HepG2 (cell line): ENCODE data around the gene SERPINI1. TPM values are rescaled to one million over a fixed set of nuclear protein-coding genes. Genes with fewer than 3 reads are reported as not detected.

Experiments
- CEBPG ChIP-seq: IDR thresholded peaks from 2 replicates; pipeline ENCODE4 v1.6.1; 2016
- ERF ChIP-seq: IDR thresholded peaks from 2 replicates; pipeline ENCODE4 v1.6.1; 2018; ENCODE audit warnings: missing biosample characterization, missing genetic modification reagents
- FOSL1 ChIP-seq: sonication (generic); formaldehyde crosslinking; IDR thresholded peaks from 2 replicates; pipeline ENCODE4 v1.9.0; 2021; ENCODE audit warnings: missing genetic modification reagents, borderline replicate concordance
- HIVEP1 ChIP-seq: sonication (generic); formaldehyde crosslinking; IDR thresholded peaks from 2 replicates; pipeline ENCODE4 v1.4.0; 2020; ENCODE audit warnings: mild to moderate bottlenecking, missing genetic modification reagents
- ISL2 ChIP-seq: sonication (generic); formaldehyde crosslinking; IDR thresholded peaks from 2 replicates; pipeline ENCODE4 v1.5.0; 2020; ENCODE audit warnings: missing genetic modification reagents
- JARID2 ChIP-seq: sonication (generic); formaldehyde crosslinking; IDR thresholded peaks from 2 replicates; pipeline ENCODE4 v1.8.1; 2023; ENCODE audit warnings: missing genetic modification reagents, inconsistent platforms; ENCODE audit not compliant: insufficient replicate concordance
- JUNB ChIP-seq: sonication (generic); formaldehyde crosslinking; IDR thresholded peaks from 2 replicates; pipeline ENCODE4 v1.8.0; 2022; ENCODE audit warnings: missing genetic modification reagents, mild to moderate bottlenecking, borderline replicate concordance
- KAT8 ChIP-seq: IDR thresholded peaks from 2 replicates; pipeline ENCODE4 v1.6.1; 2016; ENCODE audit warnings: missing genetic modification reagents, missing compliant biosample characterization
- KDM6A ChIP-seq: IDR thresholded peaks from 2 replicates; pipeline ENCODE4 v1.6.1; 2016; ENCODE audit warnings: low read depth
- MAFF ChIP-seq: IDR thresholded peaks from 2 replicates; pipeline ENCODE4 v1.6.1; 2011; ENCODE audit warnings: low read depth, low read length, improper control_type of control experiment
- NR2F2 ChIP-seq: IDR thresholded peaks from 2 replicates; pipeline ENCODE4 v1.6.1; 2012; ENCODE audit warnings: low read depth, inconsistent platforms, borderline replicate concordance
- PAX8 ChIP-seq: sonication (generic); formaldehyde crosslinking; IDR thresholded peaks from 2 replicates; pipeline ENCODE4 v1.8.0; 2022; ENCODE audit warnings: mild to moderate bottlenecking, missing genetic modification reagents, borderline replicate concordance
- RNF2 ChIP-seq: fragments of 450-650 bp; conservative IDR thresholded peaks from 2 replicates; pipeline ENCODE4 v1.6.1; 2016; ENCODE audit warnings: low read depth
- SP140L ChIP-seq: sonication (generic); formaldehyde crosslinking; IDR thresholded peaks from 2 replicates; pipeline ENCODE4 v1.4.0; 2020; ENCODE audit warnings: missing genetic modification reagents, borderline replicate concordance
- SSRP1 ChIP-seq: IDR thresholded peaks from 2 replicates; pipeline ENCODE4 v1.6.1; 2016; ENCODE audit warnings: control low read depth
- ZNF567 ChIP-seq: sonication (generic); formaldehyde crosslinking; IDR thresholded peaks from 2 replicates; pipeline ENCODE4 v1.8.1; 2023; ENCODE audit warnings: mild to moderate bottlenecking, missing genetic modification reagents, borderline replicate concordance
- ZNF841 ChIP-seq: sonication (generic); formaldehyde crosslinking; IDR thresholded peaks from 2 replicates; pipeline ENCODE4 v1.8.1; 2023; ENCODE audit warnings: missing genetic modification reagents, borderline replicate concordance
- polyA plus RNA-seq, 8 experiments: library from polyadenylated mRNA; depleted of rRNA in 3 of 8; stranded (reverse) in 7 of 8; unstranded in 1 of 8; fragments of >200 nt; fragmentation: Illumina TruSeq in 4 of 8; extraction: Trizol in 4 of 8; gene quantifications; 2 replicates each; pipeline versions ENCODE4 v1.2.1 to v1.2.3, GENCODE V29; 2011 to 2016; ENCODE audit warnings: low read depth in 4 of 8, missing spikeins in 1 of 8, mixed read lengths in 1 of 8; ENCODE audit not compliant: insufficient read depth in 1 of 8
- total RNA-seq, 5 experiments: library from RNA; depleted of rRNA; stranded (reverse); fragments of >200 nt; fragmentation: Illumina TruSeq; extraction: Trizol; gene quantifications; 2 replicates each; pipeline ENCODE4 v1.2.3, GENCODE V29; 2016; ENCODE audit warnings: low read depth in 1 of 5
- TF ChIP-seq, protein P1 (sequence below): sonication (generic); formaldehyde crosslinking; IDR thresholded peaks from 2 replicates; pipeline ENCODE4 v1.4.0; 2020; ENCODE audit warnings: low read depth, mild to moderate bottlenecking, missing genetic modification reagents
- TF ChIP-seq, protein P2 (sequence below): sonication (generic); formaldehyde crosslinking; IDR thresholded peaks from 2 replicates; pipeline ENCODE4 v1.5.1; 2020; ENCODE audit warnings: mild to moderate bottlenecking, missing genetic modification reagents, moderate library complexity

SERPINI1 gene
- total and polyA plus RNA-seq, 2 of the 13 experiments (the other 11 are each of a cell fraction or from before 2014, with no cell fraction given), result 14.7 to 58.0 TPM

DNA sequence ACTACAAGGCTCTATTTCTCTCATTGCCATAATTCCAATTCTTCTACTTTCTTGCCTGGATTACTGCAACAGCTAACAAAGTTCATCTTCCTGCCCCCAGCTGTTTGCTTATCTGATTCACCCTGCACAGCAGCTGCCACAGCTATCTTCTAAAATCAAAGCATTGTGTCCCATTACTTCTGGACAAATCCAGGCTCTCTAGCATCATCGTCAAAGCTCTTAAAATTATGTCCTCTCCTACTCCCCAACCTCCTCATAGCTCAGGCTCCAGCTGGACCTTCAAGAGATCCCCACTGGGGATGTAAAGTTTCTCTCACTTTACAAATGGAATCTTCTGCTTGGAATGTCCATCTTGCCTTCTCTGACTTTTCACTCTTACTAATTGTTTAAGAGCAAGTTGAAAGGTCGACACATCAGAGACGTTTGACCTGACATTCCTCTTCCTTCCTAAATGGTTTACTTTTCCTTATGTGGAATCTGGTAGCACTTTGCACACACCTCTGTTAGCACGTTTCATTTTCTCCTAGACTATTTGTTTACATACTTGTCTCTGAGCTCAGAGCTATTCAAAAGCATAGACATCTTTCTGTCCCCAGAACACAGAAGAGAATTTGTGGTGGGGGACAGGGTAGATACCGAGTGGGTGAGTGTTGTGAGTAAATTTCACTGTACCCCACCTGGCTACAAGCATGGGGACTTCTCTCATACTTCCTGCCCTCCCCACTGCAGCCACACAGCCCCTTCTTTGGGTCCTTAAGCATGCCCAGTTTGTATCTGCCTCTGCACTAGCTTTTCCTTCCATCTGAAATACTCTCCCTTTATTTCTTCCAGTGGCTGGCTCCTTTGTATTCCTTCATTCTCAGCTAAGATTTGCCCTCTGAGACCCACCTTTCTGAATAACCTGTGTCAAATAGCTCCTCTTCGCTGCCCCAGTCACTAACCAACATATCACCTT is 77.9 kb downstream of the SERPINI1 start (continued):
- TF ChIP-seq, protein P1, sequence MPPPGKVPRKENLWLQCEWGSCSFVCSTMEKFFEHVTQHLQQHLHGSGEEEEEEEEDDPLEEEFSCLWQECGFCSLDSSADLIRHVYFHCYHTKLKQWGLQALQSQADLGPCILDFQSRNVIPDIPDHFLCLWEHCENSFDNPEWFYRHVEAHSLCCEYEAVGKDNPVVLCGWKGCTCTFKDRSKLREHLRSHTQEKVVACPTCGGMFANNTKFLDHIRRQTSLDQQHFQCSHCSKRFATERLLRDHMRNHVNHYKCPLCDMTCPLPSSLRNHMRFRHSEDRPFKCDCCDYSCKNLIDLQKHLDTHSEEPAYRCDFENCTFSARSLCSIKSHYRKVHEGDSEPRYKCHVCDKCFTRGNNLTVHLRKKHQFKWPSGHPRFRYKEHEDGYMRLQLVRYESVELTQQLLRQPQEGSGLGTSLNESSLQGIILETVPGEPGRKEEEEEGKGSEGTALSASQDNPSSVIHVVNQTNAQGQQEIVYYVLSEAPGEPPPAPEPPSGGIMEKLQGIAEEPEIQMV (CRISPR knock-in tag), result no peak
- TF ChIP-seq JUNB (CRISPR knock-in tag), result peak; percentile 32; the same call in 1 of the 2 replicates
- 0 out of 2 replicates have a peak, but pooled peaks have one; percentile 30 for TF ChIP-seq ERF
- TF ChIP-seq, protein P2, sequence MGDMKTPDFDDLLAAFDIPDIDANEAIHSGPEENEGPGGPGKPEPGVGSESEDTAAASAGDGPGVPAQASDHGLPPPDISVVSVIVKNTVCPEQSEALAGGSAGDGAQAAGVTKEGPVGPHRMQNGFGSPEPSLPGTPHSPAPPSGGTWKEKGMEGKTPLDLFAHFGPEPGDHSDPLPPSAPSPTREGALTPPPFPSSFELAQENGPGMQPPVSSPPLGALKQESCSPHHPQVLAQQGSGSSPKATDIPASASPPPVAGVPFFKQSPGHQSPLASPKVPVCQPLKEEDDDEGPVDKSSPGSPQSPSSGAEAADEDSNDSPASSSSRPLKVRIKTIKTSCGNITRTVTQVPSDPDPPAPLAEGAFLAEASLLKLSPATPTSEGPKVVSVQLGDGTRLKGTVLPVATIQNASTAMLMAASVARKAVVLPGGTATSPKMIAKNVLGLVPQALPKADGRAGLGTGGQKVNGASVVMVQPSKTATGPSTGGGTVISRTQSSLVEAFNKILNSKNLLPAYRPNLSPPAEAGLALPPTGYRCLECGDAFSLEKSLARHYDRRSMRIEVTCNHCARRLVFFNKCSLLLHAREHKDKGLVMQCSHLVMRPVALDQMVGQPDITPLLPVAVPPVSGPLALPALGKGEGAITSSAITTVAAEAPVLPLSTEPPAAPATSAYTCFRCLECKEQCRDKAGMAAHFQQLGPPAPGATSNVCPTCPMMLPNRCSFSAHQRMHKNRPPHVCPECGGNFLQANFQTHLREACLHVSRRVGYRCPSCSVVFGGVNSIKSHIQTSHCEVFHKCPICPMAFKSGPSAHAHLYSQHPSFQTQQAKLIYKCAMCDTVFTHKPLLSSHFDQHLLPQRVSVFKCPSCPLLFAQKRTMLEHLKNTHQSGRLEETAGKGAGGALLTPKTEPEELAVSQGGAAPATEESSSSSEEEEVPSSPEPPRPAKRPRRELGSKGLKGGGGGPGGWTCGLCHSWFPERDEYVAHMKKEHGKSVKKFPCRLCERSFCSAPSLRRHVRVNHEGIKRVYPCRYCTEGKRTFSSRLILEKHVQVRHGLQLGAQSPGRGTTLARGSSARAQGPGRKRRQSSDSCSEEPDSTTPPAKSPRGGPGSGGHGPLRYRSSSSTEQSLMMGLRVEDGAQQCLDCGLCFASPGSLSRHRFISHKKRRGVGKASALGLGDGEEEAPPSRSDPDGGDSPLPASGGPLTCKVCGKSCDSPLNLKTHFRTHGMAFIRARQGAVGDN (CRISPR knock-in tag), result no peak
- no peak for TF ChIP-seq JARID2 (CRISPR knock-in tag)
- 0 out of 2 replicates have a peak, but pooled peaks have one; percentile 33 for TF ChIP-seq FOSL1 (CRISPR knock-in tag)
- TF ChIP-seq KDM6A, result no peak
- TF ChIP-seq ZNF567, result no peak
- no peak for TF ChIP-seq KAT8
- no peak for TF ChIP-seq SP140L (CRISPR knock-in tag)
- TF ChIP-seq RNF2, result no peak
- no peak for TF ChIP-seq PAX8 (CRISPR knock-in tag)
- TF ChIP-seq NR2F2, result peak; percentile 52; the same call in 1 of the 2 replicates
- TF ChIP-seq ZNF841 (CRISPR knock-in tag), result no peak
- no peak for TF ChIP-seq SSRP1 (CRISPR knock-in tag)
- TF ChIP-seq ISL2 (CRISPR knock-in tag), result peak; percentile 28; the same call in 1 of the 2 replicates
- TF ChIP-seq CEBPG (CRISPR knock-in tag), result peak; percentile 84
- TF ChIP-seq HIVEP1 (CRISPR knock-in tag), result no peak
- no peak for TF ChIP-seq MAFF
